GM18526 (cell line): ENCODE measurements around the gene INPP1.

Source experiments
- POLR2A ChIP-seq: IDR thresholded peaks from 3 replicates; pipeline ENCODE4 v1.6.1; 2011; ENCODE audit not compliant: insufficient read length; ENCODE audit errors: extremely low read depth

The INPP1 gene

DNA sequence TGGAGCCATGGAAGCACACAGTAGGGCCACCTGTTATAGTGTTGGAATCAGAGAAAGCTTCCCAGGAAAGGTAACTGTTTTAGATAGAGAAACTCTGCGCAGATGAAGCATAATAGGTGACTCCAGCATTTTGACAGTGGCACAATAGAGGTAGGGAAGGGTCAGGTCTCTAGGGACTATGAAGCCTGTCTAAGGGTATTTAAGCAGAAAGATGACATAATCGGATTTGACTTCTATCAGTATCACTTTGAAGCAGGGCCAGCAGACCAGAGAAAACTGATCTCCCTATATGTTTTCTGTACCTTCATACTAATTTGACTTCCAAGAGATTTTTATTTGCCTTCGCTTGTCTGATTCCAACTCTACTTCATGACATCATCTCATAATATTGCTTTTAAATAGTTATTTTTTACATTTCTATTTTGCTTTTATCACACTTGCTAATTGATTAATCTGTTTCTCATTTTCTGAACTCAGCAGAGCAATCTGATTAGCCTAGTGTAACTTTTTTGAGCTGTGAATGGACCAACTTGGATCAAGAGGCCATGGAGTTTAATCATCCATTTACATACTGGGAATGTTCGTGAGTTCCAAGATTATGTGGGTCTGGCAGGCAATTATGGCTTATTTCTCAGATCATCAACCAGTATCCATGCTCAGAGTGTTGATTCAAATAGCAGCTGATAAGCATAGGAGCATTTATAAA lies 15.4 kb upstream of the INPP1 start:
- TF ChIP-seq POLR2A = no peak

DNA sequence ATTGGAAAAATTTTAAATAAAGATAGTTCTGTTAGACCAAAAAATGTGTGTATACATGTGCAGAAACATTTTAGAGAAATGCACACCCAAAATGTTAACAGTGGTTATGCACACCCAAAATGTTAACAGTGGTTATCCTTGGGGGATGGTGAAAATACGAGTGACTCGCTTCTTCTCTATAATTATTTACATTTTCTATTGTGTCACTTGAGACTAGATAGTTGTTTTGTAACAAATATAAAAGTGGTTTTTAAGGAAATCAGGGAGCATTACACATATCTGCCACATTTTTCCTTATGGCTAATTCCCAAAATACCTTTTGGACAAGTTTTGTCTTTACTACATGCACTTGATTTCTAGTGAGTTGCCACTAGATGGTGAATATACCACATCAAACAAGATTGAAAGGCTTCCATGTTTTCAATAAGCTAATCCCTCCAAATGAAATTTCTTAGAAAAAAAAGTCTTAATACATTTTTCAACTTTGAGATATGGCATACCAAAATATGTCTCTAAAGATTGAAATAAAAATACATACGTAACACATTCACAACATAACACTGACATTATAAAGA lies 14.7 kb upstream of the INPP1 start:
- no peak for TF ChIP-seq POLR2A

DNA sequence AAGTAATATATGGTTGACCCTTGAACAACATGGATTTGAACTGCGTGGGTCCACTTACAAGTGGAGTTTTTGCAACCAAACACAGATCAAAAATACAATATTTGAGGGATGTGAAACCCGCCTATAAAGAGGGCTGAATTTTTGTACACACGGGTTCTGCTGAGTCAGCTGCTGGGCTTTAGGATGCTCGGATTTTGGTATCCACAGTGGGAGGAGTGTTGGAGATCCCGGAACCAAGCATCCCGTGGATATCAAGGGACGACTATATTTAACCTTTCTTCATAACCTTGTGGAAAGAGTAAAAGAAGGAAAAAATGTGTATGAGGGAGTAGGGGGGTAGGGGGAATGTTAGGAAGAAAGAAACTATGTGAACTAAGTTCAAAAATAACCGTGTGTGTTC lies 10.0 kb upstream of the INPP1 start:
- TF ChIP-seq POLR2A = no peak

DNA sequence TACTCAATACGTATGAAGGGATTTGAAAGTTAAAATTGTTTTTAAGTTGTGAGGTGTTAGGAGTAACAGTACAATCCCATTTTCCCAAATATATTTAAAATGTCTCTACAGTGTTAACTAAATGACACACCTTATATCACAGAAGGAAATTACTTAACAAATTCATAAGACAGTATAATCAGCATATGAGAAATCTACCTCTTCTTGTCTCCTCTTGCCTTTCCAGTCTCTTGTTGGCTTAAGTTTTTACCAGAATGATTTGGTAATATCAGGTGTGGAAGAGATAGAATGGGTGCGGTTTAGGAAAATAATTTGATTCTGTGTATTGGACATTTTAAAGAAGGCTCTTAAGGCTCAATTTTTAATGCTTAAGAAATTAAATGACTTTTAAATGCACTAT lies 9.5 kb upstream of the INPP1 start:
- no peak for TF ChIP-seq POLR2A

DNA sequence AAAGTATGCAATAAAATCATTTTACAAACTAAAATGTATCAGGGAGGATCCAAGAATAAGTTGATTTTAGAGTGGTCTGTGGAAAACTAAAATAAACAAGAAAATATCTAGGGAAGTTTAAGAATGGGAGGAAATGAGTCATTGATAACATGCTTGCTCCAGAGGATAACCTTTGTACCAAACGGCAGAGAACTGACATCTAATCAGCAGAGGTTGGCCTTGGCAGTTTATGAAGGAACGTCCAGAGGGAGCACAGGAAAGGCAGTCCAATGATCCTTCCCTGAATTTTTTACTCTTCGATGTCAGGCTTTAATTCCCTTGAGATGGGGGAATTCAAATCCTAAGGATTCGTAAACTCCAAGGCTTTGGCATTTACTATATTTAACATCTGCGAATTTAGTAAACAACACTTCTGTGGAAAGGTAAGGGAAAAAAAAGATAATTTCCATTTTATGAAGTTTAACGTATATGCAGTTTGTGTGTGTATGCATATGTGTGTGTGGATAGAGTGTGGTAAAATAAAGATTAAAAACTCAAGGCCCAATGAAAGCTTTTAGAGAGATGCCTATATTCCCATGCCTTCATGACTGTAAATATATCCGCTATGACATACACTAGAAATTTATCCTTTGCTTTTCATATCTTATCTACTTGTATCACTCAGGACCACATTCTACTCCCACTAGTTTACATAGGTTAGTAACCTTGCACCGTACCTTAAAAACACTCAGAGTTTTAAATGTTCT lies 8.7 kb upstream of the INPP1 start:
- no peak for TF ChIP-seq POLR2A

DNA sequence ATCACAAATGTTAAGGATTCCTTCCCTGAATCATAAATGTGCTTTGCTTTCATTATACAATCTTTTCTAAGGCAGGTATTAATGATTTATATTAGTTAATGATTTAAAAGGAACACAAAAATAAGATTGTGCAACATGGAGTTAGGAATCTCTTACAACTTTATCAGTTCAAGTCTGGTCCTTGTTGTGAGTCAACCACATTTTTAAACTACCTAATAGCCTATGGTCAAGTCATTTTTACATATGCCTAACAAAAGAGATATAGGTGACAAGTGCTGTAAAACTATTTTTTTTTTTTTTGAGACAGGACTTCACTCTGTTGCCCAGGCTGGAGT lies 8.2 kb upstream of the INPP1 start:
- no peak for TF ChIP-seq POLR2A

DNA sequence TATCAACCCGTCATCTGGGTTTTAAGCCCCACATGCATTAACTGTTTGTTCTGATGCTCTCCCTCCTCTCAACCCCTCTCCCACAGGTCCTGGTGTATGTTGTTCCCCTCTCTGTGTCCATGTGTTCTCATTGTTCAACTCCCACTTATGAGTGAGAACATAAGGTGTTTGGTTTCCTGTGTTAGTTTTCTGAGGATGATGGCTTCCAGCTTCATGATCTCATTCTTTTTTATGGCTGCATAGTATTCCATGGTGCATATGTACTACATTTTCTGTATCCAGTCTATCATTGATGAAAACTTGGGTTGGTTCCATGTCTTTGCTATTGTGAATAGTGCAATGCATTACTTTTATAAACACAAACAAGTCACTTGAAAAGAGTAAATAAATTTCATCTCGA lies 7.0 kb upstream of the INPP1 start:
- TF ChIP-seq POLR2A = no peak

DNA sequence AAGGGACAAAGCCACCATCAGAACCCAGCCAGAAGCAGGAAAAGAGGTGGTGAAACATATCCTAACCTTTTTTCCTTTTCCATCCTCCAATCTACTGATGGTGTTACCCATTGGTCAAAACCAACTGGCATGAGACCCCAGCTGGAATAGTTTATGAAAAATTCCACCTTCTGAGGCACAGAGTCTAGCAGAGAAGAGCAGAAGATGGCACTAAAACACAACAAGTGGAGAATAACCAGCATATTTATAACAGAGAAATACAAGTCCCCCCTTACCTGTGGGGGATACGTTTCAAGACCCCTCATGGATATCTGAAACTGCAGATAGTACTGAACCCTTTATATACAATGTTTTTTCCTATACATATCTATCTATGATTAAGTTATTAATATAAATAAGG lies 4.9 kb upstream of the INPP1 start:
- no peak for TF ChIP-seq POLR2A

DNA sequence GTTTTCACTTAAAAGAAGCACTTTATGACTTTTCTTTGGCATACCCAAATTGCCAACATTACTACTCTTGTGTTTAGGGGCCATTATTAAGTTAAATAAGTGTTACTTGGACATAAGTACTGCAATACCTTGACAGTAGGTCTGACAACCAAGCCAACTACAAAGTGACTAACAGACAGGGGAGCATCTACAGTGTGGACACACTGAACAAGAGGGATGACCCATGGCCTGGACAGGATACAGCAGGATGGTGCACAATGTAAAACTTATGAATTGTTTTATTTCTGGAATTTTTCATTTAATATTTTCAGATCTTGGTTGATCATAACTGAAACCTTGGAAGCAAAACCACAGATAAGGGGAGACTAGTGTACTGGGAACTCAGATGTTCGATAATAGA lies 4.0 kb upstream of the INPP1 start:
- TF ChIP-seq POLR2A = no peak

DNA sequence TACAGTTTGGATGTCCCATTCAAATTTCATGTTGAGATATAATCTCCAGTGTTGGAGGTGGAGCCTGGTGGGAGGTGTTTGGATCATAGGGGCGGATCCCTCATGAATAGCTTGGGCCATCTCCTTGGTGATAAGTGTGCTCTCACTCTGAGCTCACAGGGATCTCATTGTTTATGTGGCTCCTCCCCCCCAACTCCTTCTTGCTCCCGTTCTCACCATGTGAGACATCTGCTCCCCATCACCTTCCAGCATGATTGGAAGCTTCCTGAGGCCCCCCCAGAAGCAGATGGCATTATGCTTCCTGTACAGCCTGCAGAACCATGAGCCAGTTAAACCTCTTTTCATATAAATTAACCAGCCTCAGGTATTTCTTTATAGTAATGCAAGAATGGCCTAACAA lies 3.0 kb upstream of the INPP1 start:
- TF ChIP-seq POLR2A = no peak

DNA sequence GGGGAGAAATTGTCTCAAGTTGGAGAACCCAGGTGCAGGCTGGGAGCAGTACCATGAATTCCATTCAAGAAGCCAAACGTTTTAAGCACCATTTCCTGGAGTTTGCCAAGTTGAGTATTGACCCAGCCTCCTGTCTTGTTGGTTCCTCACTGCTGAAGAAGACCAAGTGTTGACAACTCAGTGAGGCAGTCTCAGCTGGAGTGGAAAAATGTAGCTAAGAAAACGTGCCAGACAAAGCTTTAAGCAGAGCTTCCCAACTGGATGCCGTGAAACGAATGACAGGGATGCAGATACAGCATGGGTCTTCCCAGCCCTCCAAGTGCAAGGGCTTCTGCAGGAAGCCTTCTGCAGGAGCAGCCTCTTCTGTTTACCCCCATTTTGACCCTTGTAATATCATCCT lies 778 bp upstream of the INPP1 start:
- TF ChIP-seq POLR2A = no peak

DNA sequence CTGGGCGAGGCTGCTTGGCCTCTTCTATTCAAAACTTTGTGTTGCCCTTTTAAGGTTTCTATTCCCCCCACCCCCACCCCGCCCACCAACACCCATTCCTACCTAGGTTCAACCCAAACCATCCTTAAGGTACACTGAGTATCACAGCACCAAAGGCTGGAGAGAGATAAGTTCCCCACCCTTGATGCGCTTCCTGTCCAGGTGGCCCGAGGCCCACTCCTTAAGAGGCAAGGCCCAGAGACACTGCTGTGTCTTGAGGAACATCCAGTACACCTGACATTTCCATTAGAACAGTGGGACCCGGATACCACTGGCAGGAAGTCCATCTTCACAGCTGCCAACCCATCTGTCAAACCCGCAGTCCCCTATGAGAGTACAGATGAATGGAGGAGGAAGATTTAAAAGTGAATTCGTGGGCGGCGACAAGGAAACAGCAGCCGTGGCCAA lies 277 bp upstream of the INPP1 start:
- TF ChIP-seq POLR2A = no peak

DNA sequence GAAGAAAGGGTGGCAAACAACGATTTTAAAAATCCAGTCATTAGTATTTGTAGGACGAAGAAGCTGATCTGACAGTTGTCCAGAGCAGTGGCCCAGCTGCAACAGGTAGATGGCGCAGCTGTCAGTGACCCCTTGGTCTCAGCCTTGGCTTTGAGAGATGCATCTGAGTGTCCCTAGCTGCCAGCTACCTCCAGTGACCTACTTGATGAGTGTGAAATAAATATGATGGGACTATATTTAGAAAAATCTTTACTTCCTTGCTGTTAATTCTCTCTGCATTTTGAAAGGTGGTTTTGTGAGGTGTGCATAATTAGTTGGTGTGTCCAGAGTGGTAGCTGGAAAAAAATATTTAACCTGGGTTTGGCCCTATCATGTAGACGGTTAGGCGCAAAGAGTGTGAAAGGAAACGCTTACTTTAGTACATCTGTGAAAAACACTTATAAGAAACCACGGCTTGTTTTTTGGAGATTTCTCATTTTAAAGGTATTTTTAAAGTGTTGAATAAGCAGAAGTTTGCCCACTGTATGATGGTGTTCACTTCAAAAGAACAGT lies 963 bp downstream of the INPP1 start:
- no peak for TF ChIP-seq POLR2A

DNA sequence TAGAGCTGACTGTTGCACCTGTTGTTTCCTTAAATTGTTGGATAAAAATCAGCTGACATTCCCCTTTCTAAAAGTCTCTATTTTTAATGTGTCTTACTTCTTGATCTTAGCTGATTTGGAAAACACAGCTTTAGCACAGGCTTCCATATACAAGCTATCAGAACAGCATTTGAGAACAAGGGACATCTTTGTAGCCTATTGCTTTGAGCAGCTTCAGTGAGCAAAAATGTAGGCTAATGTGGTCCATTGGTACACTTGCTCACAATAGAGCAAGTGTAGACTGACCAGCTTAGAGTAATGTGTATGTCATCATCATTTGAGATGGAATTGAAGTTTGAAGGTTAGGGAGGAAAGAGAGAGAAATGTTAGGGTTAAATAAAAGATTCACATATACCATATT lies 7.0 kb downstream of the INPP1 start:
- no peak for TF ChIP-seq POLR2A

DNA sequence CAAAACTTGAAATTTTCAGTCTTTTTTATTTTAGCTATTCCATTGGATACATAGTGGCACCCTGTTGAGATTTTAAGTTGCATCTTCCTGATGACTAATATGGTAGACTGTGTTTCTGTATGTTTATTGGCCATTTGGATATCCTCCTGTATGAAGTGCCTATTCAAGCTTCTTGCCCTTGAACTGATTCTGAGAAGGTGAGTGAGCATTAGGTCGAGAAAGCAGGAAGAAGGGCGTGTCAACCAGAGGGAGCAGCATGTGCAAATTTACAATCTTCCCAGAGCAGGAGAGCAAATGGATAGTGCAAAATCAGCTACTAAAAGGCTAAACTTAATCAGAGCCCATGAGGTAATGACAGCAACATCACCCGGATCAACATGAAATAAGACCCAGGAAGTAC lies 8.6 kb downstream of the INPP1 start:
- no peak for TF ChIP-seq POLR2A
